Stimulated activated CD8-positive, alpha-beta memory T cell treated with anti-CD3 and anti-CD28 coated beads, Interleukin-2, amount 100 ng/mL, for 48 hours (primary cell): ENCODE data around the gene PIK3C3.
"Not testable (repeated sequence)": the region's sequence is repeated elsewhere in the genome, so short reads cannot be mapped to it uniquely, and the experiment has no call there.

Source experiments
- DNase-seq, 2 donors: peaks; one replicate each; pipeline ENCODE4 v3.0.0-alpha.2; 2020; ENCODE audit warnings: low read depth in 2 of 2

The PIK3C3 gene

GRCh38 chr18:42024131-42024530, 69.1 kb downstream of the PIK3C3 start:
- DNase-seq, result no peak

- DNase-seq, result no peak
Observed at GRCh38 chr18:42025491-42025890, 70.5 kb downstream of the PIK3C3 start.

GRCh38 chr18:42025974-42026625, 71.1 kb downstream of the PIK3C3 start:
- no peak for DNase-seq

GRCh38 chr18:42028247-42028832, 73.3 kb downstream of the PIK3C3 start:
- no peak for DNase-seq

- no peak for DNase-seq
Observed at GRCh38 chr18:42029092-42029491, 74.1 kb downstream of the PIK3C3 start.

GRCh38 chr18:42030586-42031182, 75.7 kb downstream of the PIK3C3 start:
- no peak for DNase-seq

- DNase-seq, result no peak
Observed at GRCh38 chr18:42032447-42032846, 77.4 kb downstream of the PIK3C3 start.

- no peak for DNase-seq
Observed at GRCh38 chr18:42033137-42033810, 78.2 kb downstream of the PIK3C3 start.

- no peak for DNase-seq
Observed at GRCh38 chr18:42038936-42039335, 83.9 kb downstream of the PIK3C3 start.

GRCh38 chr18:42039396-42039795, 84.4 kb downstream of the PIK3C3 start:
- no peak for DNase-seq

GRCh38 chr18:42041793-42042192, 86.8 kb downstream of the PIK3C3 start:
- no peak for DNase-seq

- DNase-seq, result no peak
Observed at GRCh38 chr18:42045346-42045745, 90.3 kb downstream of the PIK3C3 start.

GRCh38 chr18:42047721-42048120, 92.7 kb downstream of the PIK3C3 start:
- DNase-seq, result no peak

GRCh38 chr18:42048158-42048557, 93.1 kb downstream of the PIK3C3 start:
- no peak for DNase-seq

- not testable (repeated sequence) for DNase-seq
Observed at GRCh38 chr18:42049536-42049935, 94.5 kb downstream of the PIK3C3 start.

GRCh38 chr18:42051411-42051810, 96.4 kb downstream of the PIK3C3 start:
- DNase-seq, result no peak

- no peak for DNase-seq
Observed at GRCh38 chr18:42052122-42052708, 97.2 kb downstream of the PIK3C3 start.

- peak; percentile 12 to 24 for DNase-seq
Observed at GRCh38 chr18:42053188-42053781, 98.3 kb downstream of the PIK3C3 start.

GRCh38 chr18:42064109-42064508, 109.1 kb downstream of the PIK3C3 start:
- DNase-seq, result no peak

- no peak for DNase-seq
Observed at GRCh38 chr18:42067518-42067917, 112.5 kb downstream of the PIK3C3 start.

GRCh38 chr18:42068030-42068429, 113.0 kb downstream of the PIK3C3 start:
- no peak for DNase-seq

GRCh38 chr18:42069036-42069435, 114.0 kb downstream of the PIK3C3 start:
- no peak for DNase-seq
